H1 (cell line): ENCODE data around the gene SMARCB1. TPM values are rescaled to one million over a fixed set of nuclear protein-coding genes. Genes with fewer than 3 reads are reported as not detected.

Experiments used
- JUN ChIP-seq: IDR thresholded peaks from 2 replicates; pipeline ENCODE4 v1.6.1; 2011; ENCODE audit warnings: low read depth, mild to moderate bottlenecking, improper control_type of control experiment, low read length
- POLR2A ChIP-seq, 2 experiments: IDR thresholded peaks; 1 replicate in 1 of 2; 2 replicates in 1 of 2; pipeline ENCODE4 v1.6.1; 2011; ENCODE audit warnings: low read depth in 2 of 2, low read length in 2 of 2, mild to moderate bottlenecking in 2 of 2; ENCODE audit errors: control extremely low read depth in 1 of 2
- RBBP5 ChIP-seq: IDR thresholded peaks from 2 replicates; pipeline ENCODE4 v1.7.1; 2012; ENCODE audit warnings: low read depth, mild to moderate bottlenecking, inconsistent platforms, low read length, moderate library complexity, borderline replicate concordance
- RFX5 ChIP-seq: IDR thresholded peaks from 2 replicates; pipeline ENCODE4 v1.6.1; 2011; ENCODE audit warnings: low read depth, low read length, improper control_type of control experiment, borderline replicate concordance
- polyA plus RNA-seq, 7 experiments: library from polyadenylated mRNA; depleted of rRNA in 3 of 7; stranded (reverse) in 5 of 7; unstranded in 2 of 7; fragments of >200 nt in 5 of 7; fragments of 200-250 nt in 2 of 7; gene quantifications; 1 replicate in 5 of 7; 2 replicates in 1 of 7; 4 replicates in 1 of 7; pipeline versions ENCODE4 v1.2.1 to v1.2.3, GENCODE V29; 2011 to 2013; ENCODE audit warnings: missing spikeins in 2 of 7, mixed read lengths in 2 of 7
- total RNA-seq: library from RNA; stranded (reverse); fragmentation: NEBNext Ultra II Directional; extraction: Animal tissue kit (Norgen Biotek cat#: 25700); gene quantifications from 2 replicates; pipeline ENCODE4 v1.2.1, GENCODE V29; 2021
- TF ChIP-seq, protein P1 (sequence below): fragments of 300-600 bp; sonication (generic); IDR thresholded peaks from 2 replicates; pipeline ENCODE4 v1.7.1; 2012; ENCODE audit warnings: low read length, moderate library complexity, mild to moderate bottlenecking, inconsistent platforms; ENCODE audit not compliant: insufficient replicate concordance

Gene SMARCB1
- total and polyA plus RNA-seq, 2 of the 8 experiments (the other 6 are each of a cell fraction or from before 2014, with no cell fraction given), result 116 to 145 TPM

DNA sequence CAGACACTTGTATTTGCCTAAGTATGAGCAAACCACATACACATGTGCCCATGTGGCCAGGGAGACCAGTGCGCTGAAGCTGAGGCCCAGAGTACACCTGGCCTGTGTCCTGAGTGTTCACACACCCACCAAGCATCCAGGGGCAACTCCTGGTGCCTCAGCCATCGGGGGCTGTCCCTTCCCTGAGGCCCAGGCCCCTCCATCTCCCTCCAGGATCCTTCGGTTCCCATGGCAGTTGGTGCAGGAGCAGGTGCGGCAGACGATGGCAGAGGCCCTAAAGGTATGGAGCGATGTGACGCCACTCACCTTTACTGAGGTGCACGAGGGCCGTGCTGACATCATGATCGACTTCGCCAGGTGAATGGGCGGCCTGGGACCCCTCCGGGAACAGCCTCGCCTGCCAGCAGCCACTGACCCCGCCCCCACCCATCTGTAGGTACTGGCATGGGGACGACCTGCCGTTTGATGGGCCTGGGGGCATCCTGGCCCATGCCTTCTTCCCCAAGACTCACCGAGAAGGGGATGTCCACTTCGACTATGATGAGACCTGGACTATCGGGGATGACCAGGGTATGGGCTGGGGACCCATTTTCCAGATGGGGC, 6.5 kb upstream of the SMARCB1 start (continued):
- TF ChIP-seq, protein P1, sequence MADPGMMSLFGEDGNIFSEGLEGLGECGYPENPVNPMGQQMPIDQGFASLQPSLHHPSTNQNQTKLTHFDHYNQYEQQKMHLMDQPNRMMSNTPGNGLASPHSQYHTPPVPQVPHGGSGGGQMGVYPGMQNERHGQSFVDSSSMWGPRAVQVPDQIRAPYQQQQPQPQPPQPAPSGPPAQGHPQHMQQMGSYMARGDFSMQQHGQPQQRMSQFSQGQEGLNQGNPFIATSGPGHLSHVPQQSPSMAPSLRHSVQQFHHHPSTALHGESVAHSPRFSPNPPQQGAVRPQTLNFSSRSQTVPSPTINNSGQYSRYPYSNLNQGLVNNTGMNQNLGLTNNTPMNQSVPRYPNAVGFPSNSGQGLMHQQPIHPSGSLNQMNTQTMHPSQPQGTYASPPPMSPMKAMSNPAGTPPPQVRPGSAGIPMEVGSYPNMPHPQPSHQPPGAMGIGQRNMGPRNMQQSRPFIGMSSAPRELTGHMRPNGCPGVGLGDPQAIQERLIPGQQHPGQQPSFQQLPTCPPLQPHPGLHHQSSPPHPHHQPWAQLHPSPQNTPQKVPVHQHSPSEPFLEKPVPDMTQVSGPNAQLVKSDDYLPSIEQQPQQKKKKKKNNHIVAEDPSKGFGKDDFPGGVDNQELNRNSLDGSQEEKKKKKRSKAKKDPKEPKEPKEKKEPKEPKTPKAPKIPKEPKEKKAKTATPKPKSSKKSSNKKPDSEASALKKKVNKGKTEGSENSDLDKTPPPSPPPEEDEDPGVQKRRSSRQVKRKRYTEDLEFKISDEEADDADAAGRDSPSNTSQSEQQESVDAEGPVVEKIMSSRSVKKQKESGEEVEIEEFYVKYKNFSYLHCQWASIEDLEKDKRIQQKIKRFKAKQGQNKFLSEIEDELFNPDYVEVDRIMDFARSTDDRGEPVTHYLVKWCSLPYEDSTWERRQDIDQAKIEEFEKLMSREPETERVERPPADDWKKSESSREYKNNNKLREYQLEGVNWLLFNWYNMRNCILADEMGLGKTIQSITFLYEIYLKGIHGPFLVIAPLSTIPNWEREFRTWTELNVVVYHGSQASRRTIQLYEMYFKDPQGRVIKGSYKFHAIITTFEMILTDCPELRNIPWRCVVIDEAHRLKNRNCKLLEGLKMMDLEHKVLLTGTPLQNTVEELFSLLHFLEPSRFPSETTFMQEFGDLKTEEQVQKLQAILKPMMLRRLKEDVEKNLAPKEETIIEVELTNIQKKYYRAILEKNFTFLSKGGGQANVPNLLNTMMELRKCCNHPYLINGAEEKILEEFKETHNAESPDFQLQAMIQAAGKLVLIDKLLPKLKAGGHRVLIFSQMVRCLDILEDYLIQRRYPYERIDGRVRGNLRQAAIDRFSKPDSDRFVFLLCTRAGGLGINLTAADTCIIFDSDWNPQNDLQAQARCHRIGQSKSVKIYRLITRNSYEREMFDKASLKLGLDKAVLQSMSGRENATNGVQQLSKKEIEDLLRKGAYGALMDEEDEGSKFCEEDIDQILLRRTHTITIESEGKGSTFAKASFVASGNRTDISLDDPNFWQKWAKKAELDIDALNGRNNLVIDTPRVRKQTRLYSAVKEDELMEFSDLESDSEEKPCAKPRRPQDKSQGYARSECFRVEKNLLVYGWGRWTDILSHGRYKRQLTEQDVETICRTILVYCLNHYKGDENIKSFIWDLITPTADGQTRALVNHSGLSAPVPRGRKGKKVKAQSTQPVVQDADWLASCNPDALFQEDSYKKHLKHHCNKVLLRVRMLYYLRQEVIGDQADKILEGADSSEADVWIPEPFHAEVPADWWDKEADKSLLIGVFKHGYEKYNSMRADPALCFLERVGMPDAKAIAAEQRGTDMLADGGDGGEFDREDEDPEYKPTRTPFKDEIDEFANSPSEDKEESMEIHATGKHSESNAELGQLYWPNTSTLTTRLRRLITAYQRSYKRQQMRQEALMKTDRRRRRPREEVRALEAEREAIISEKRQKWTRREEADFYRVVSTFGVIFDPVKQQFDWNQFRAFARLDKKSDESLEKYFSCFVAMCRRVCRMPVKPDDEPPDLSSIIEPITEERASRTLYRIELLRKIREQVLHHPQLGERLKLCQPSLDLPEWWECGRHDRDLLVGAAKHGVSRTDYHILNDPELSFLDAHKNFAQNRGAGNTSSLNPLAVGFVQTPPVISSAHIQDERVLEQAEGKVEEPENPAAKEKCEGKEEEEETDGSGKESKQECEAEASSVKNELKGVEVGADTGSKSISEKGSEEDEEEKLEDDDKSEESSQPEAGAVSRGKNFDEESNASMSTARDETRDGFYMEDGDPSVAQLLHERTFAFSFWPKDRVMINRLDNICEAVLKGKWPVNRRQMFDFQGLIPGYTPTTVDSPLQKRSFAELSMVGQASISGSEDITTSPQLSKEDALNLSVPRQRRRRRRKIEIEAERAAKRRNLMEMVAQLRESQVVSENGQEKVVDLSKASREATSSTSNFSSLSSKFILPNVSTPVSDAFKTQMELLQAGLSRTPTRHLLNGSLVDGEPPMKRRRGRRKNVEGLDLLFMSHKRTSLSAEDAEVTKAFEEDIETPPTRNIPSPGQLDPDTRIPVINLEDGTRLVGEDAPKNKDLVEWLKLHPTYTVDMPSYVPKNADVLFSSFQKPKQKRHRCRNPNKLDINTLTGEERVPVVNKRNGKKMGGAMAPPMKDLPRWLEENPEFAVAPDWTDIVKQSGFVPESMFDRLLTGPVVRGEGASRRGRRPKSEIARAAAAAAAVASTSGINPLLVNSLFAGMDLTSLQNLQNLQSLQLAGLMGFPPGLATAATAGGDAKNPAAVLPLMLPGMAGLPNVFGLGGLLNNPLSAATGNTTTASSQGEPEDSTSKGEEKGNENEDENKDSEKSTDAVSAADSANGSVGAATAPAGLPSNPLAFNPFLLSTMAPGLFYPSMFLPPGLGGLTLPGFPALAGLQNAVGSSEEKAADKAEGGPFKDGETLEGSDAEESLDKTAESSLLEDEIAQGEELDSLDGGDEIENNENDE, result no peak
- TF ChIP-seq RBBP5, result no peak
- no peak for TF ChIP-seq JUN
- TF ChIP-seq RFX5, result no peak
- no peak for TF ChIP-seq POLR2A (IDR thresholded peaks at IDR 0.05; ENCODE audit: control extremely low read depth in 1 of 2, low read depth in 2 of 2, low read length in 2 of 2)
